ENCODE results near the gene WSB2.
"Not testable (repeated sequence)": the region's sequence is repeated elsewhere in the genome, so short reads cannot be mapped to it uniquely, and the experiment has no call there.

WSB2 gene

GRCh38 chr12:118022728-118023109 lies 38.3 kb downstream of the WSB2 start:
- no peak for DNase-seq (ENCODE audit: low spot score)
- TF ChIP-seq CTCF (IDR thresholded peaks at IDR 0.05) = no peak
- Histone ChIP-seq H3K4me3 (no peak overlapping the region), H3K27ac (no peak overlapping the region)

- H3K4me3 ChIP-seq; DNase-seq (ENCODE audit: low spot score); H3K27ac ChIP-seq: not testable (repeated sequence)
These were observed 38.8 kb downstream of the WSB2 start for GRCh38 chr12:118022097-118022727.

GRCh38 chr12:118020036-118020435 lies 40.9 kb downstream of the WSB2 start:
- no peak for DNase-seq (ENCODE audit: low spot score)
- Histone ChIP-seq H3K4me3 (no peak overlapping the region), H3K27ac (no peak overlapping the region)
- no peak for TF ChIP-seq CTCF (IDR thresholded peaks at IDR 0.05)

GRCh38 chr12:118017926-118018325 lies 43.1 kb downstream of the WSB2 start:
- no peak for TF ChIP-seq CTCF (IDR thresholded peaks at IDR 0.05)
- DNase-seq (ENCODE audit: low spot score) = no peak

GRCh38 chr12:118016424-118017264 lies 44.3 kb downstream of the WSB2 start, which contains the start of gene RFC5:
Gene RFC5, plus strand, starts transcription at chr12:118016703. Its CDS starts 125 bp downstream, at chr12:118016828.
- peak; percentile 98 for DNase-seq (ENCODE audit: low spot score)
- no peak for TF ChIP-seq CTCF (IDR thresholded peaks at IDR 0.05)
- Histone ChIP-seq H3K4me3 (peak within 1 kb of the TSS; percentile 99), H3K27ac (peak within 1 kb of the TSS in 1 of 2 donors; percentile 62)

More at GRCh38 chr12:118017926-118018325, 43.1 kb downstream of the WSB2 start:
- H3K27ac ChIP-seq = no peak overlapping the region
- no peak overlapping the region for H3K4me3 ChIP-seq

GRCh38 chr12:118015944-118016343 lies 45.0 kb downstream of the WSB2 start:
- Histone ChIP-seq H3K4me3 (peak overlapping the region; percentile 99), H3K27ac (no peak overlapping the region)
- DNase-seq (ENCODE audit: low spot score) = no peak
- no peak for TF ChIP-seq CTCF (IDR thresholded peaks at IDR 0.05)

- no peak overlapping the region for H3K4me3 ChIP-seq
- DNase-seq (ENCODE audit: low spot score) = no peak
- no peak for TF ChIP-seq CTCF (IDR thresholded peaks at IDR 0.05)
- no peak overlapping the region for H3K27ac ChIP-seq
These were observed 45.7 kb downstream of the WSB2 start for GRCh38 chr12:118015306-118015705.
